Esophagus mucosa (tissue), 1 donor: Measurements from ENCODE around the gene CRAT. TPM values are rescaled to one million over a fixed set of nuclear protein-coding genes. Genes with fewer than 3 reads are reported as not detected.

Experiments used
- ATAC-seq: fragments of 200-7000 bp; cut with Tn5 transposase; one replicate; pipeline ENCODE4 v1.9.1; 2020
- total RNA-seq: library from RNA; stranded (reverse); gene quantifications from one replicate; pipeline ENCODE4 v1.2.4, GENCODE V29; 2023
- donor health status: DM: yes; HTN: yes; CAD: no.

The CRAT gene
- total RNA-seq, 1 donor from 2014 or later, result 33.4 TPM

- no peak for ATAC-seq
Observed at GRCh38 chr9:129060991-129061390, 49.6 kb downstream of the CRAT start.

DNA sequence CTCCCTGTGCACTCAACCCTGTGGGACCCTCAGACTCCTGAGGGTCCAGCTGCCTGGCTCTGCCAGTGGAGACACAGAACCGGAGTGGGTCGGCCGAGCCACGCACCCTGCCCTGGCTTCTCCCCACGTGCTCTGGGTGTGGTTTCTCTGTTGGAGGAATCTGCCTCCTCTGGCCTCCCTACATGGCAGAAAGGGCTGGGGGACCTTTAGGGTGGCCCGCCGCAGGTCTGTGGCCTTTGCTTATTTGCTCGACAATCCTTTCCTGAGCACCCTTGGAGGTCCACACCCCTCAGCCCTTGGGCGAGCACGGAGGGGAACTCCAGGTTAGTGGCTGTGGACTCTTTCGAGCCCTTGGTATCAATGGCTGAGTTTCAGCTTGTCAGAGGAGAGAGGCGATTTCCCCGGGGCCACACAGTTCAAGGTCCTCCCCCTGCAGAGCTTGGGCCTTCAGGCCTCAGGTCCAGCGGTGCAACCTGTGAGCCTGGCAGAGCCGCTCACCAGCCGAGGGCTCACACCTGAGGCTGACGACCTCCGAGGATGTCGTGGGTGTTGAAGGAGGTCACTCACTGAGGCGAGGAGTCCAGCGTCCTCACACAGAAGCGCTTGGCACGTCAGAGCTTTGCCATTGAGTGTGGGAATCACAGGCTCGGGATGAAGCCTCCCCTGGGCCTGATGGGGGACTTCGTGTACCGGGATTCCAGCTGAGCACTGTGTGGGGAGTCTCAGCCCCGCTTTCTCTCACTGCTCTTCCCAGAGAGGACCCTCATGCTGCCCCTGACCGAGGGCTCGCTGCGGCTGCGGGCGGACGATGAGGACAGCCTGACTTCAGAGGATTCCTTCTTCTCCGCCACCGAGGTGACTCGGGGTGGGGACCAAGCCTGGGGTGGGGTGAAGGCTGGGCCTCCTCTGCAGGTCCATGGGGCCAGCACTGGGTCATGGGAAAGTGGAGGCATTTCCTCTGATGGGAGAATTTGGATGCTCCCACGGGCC, 50.5 kb downstream of the CRAT start:
- ATAC-seq, result peak; percentile 8

DNA sequence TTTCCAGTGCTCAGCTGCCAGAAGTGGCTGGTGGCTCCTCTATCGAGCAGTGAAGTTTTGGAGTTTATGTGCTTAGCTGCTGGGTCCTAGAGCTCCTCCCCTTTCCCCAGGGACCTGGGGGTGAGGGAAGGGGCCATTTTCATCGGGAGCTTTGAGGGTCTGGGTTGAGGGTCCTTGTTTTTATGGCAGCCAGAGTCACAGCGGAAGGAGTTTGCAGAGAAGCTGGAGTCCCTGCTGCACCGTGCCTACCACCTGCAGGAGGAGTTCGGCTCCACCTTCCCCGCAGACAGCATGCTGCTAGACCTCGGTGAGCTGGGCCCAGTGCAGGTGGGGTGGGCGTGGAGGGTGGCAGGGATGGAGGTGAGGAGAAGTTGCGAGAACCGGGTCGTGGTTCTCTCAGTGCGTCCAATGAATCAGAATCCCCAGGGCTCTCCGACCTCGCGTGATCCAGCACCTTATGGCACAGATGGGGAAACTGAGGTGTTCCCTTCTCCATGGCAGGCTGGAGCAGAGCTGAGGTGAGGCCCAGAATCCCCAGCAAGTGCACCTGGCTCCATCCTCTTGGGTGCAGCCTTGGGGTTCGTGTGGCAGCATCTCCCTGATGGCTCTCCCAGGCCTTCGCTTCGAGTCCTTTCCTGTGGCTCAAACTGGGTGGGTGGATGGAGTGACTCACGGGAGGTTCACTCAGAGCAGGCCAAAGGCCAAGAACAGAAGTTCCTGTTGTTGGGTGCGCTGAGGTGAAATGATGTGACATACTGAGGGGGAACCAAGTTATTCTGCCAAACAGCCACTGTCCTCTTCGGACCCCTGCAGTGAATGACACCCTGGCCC, 51.4 kb downstream of the CRAT start:
- ATAC-seq, result peak; percentile 37

GRCh38 chr9:129054163-129054851, 56.3 kb downstream of the CRAT start:
- no peak for ATAC-seq

DNA sequence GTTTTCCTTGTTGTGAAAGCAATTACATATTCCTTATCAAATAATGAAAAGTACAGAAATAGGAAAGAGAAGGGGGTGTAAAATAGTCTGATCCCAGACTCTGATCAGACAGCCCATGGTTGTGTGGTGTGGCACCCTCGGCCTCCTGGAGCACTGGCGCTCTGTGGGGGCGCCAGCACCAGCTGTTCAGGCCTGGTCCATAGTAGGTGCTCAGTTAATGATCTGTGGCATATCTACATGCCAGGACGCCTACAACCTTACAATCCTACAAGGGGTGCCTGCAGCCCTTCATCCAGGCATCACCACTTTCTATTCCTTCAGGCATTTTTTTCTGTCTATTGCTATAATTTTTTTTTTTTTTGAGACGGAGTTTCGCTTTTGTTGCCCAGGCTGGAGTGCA, 57.6 kb downstream of the CRAT start:
- no peak for ATAC-seq

GRCh38 chr9:129052592-129052991, 58.0 kb downstream of the CRAT start:
- peak; percentile 95 for ATAC-seq

Other genes with a start within 250 kb of the CRAT start
- gene KYAT1, start 228.8 kb downstream of the CRAT start, total RNA-seq, result 3.7 TPM
- gene LRRC8A, start 228.7 kb downstream of the CRAT start, total RNA-seq, result 75.8 TPM
- gene PHYHD1, start 189.8 kb downstream of the CRAT start, total RNA-seq, result 12.4 TPM
- gene DOLK, start 163.2 kb downstream of the CRAT start, total RNA-seq, result 9.2 TPM
- 43.5 TPM for gene NUP188, start 163.1 kb downstream of the CRAT start, total RNA-seq
- 101 TPM for gene SH3GLB2, start 82.5 kb downstream of the CRAT start, total RNA-seq
- 21.2 TPM for gene MIGA2, start 74.2 kb downstream of the CRAT start, total RNA-seq
- gene DOLPP1, start 29.7 kb downstream of the CRAT start, total RNA-seq, result 14.7 TPM
- gene PTPA, start 622 bp upstream of the CRAT start, total RNA-seq, result 121 TPM
- 8.1 TPM for gene IER5L, start 67.5 kb upstream of the CRAT start, total RNA-seq